Osteocyte (in vitro differentiated cells): ENCODE data around the gene XRCC1. TPM values are rescaled to one million over a fixed set of nuclear protein-coding genes. Genes with fewer than 3 reads are reported as not detected.

Experiments
- DNase-seq: peaks from one replicate; pipeline ENCODE4 v3.0.0; 2021; ENCODE audit warnings: mixed read lengths; ENCODE audit not compliant: unreplicated experiment; ENCODE audit errors: extremely low spot score
- H3K27ac Mint-ChIP-seq: one replicate; pipeline ENCODE4 v1.8.0; 2021; ENCODE audit warnings: mild to moderate bottlenecking, mixed read lengths; ENCODE audit not compliant: unreplicated experiment
- H3K27me3 Mint-ChIP-seq: one replicate; pipeline ENCODE4 v1.8.0; 2021; ENCODE audit warnings: mixed read lengths; ENCODE audit not compliant: unreplicated experiment
- H3K36me3 Mint-ChIP-seq: one replicate; pipeline ENCODE4 v1.8.0; 2021; ENCODE audit warnings: mixed read lengths; ENCODE audit not compliant: unreplicated experiment
- H3K4me1 Mint-ChIP-seq: one replicate; pipeline ENCODE4 v1.8.0; 2021; ENCODE audit warnings: mixed read lengths; ENCODE audit not compliant: unreplicated experiment
- H3K4me3 Mint-ChIP-seq: one replicate; pipeline ENCODE4 v1.8.0; 2021; ENCODE audit warnings: mild to moderate bottlenecking, moderate library complexity, mixed read lengths; ENCODE audit not compliant: unreplicated experiment
- H3K9me3 Mint-ChIP-seq: one replicate; pipeline ENCODE4 v1.8.0; 2021; ENCODE audit warnings: mixed read lengths; ENCODE audit not compliant: unreplicated experiment
- total RNA-seq: library from RNA; stranded (reverse); gene quantifications from 2 replicates; pipeline ENCODE4 v1.2.1, GENCODE V29; 2021
- TF ChIP-seq, protein P1 (sequence below): fragments of 200-600 bp; sonication (generic); IDR thresholded peaks from 2 replicates; pipeline ENCODE4 v1.5.0; 2021; ENCODE audit warnings: antibody characterized with exemption, mild to moderate bottlenecking, moderate library complexity

Gene XRCC1
- total RNA-seq, 1 donor from 2014 or later = 43.2 TPM

DNA sequence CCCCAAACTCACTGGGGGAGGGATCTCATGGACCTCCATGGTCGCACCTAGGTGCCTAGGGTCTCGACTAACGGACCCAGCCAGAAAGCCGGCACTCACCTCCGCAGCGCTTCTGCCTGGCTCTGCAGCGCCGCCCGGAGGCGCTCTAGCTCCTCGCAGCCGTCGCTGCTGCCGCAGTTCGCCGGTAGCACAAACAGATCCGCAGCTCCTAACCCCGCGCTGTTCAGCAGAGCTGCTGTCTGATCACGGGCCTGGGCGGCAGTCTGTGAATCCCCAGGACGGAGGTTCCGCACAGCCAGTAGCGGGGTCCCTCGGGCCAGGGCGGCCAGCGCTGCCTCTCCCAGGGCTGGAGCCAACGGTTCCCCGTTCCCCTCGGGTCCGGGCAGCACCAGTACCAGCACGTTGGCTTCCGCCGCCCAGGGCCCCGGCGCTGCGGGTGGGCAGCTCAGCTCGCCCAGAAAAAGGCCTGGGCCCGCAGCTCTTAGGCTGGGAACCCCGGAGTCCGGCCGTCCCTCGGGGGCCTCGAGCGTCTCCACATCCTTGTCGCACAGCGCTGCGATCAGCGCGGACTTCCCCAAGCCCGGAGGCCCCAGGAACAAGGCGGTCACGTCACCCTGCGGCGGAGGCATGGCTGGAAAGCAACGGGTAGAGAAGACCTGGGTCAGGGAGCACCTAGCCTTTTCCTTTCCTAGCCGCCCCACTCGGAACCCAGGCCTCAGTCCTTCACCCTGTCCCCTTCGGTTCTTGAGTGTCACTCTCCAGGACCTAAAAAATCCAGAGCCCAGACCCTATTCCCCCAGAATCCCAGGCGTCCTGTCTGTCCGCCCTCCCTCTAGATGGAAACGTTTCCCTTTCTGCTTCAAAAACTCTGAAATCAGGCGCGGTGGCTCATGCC lies 19.6 kb upstream of the XRCC1 start:
- TF ChIP-seq, protein P1, sequence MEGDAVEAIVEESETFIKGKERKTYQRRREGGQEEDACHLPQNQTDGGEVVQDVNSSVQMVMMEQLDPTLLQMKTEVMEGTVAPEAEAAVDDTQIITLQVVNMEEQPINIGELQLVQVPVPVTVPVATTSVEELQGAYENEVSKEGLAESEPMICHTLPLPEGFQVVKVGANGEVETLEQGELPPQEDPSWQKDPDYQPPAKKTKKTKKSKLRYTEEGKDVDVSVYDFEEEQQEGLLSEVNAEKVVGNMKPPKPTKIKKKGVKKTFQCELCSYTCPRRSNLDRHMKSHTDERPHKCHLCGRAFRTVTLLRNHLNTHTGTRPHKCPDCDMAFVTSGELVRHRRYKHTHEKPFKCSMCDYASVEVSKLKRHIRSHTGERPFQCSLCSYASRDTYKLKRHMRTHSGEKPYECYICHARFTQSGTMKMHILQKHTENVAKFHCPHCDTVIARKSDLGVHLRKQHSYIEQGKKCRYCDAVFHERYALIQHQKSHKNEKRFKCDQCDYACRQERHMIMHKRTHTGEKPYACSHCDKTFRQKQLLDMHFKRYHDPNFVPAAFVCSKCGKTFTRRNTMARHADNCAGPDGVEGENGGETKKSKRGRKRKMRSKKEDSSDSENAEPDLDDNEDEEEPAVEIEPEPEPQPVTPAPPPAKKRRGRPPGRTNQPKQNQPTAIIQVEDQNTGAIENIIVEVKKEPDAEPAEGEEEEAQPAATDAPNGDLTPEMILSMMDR = peak; percentile 87
- Mint-ChIP-seq H3K27ac (peak overlapping the region; percentile 99), H3K4me1 (peaks cover 32% of the 10 kb centered on the region), H3K36me3 (peaks cover 21% of the 10 kb centered on the region), H3K4me3 (peak overlapping the region; percentile 98), H3K27me3 (no peaks in the 10 kb centered on the region), H3K9me3 (no peaks in the 10 kb centered on the region)
- DNase-seq = no peak

DNA sequence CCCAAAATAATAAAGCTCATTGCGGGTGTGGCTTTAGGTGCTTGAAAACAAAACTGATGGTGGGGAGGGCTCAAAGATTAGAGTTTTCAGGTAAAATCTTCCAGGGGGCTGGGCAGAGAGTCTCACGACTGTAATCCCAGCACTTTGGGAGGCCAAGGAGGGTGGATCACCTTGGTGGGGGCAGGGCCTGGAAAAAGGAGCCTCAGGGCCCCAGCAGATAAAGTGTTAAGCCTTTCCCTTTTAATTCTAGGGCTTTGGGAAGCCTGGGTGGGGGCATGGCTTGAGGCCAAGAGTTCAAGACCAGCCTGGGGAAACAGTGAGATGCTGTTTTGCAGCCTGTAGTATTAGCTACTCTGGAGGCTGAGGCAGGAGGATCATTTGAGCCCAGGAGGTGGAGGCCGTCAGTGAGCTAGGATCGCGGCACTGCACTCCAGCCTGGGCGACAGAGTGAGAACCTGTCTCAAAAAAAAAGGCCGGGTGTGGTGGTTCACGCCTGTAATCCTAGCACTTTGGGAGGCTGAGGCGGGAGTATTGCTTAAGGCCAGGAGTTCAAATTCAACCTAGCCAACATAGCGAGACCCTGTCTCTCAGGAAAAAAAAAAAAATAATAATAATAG lies 18.9 kb upstream of the XRCC1 start:
- Mint-ChIP-seq H3K9me3 (no peaks in the 10 kb centered on the region), H3K27ac (peak overlapping the region; percentile 99), H3K4me1 (peaks cover 32% of the 10 kb centered on the region), H3K27me3 (no peaks in the 10 kb centered on the region), H3K4me3 (peak overlapping the region; percentile 98), H3K36me3 (peaks cover 20% of the 10 kb centered on the region)
- TF ChIP-seq, protein P1 = no peak
- DNase-seq = no peak

DNA sequence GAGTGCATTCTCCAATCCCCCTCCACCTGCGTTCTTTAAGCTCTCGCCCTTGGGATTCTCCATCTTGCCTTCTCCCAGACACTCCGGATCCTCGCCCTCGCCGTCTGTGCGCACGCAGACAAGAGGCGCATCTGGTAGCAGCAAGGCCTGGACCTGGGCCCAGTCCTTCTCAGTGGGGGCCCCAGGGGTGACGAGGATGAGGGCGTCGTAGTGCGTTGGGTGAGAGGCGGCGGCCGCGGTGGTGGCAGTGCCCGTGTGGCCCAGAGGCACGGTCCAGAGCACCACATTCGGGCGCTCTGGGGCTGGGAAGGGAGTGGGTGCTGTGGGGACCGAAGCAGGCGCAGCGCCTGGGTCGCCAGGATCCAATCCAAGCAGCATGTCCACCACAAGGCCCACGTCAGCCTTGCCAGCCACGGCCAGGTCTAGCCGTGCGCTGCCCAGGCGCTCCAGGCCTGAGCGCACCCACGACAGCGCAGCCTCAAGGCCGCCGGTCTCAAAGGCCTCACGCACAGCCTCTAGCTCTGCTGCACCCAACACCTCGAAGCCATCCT lies 17.5 kb upstream of the XRCC1 start:
- Mint-ChIP-seq H3K4me1 (peaks cover 31% of the 10 kb centered on the region), H3K27me3 (no peaks in the 10 kb centered on the region), H3K36me3 (peaks cover 22% of the 10 kb centered on the region), H3K27ac (no peak overlapping the region), H3K9me3 (no peaks in the 10 kb centered on the region), H3K4me3 (peak overlapping the region; percentile 98)
- TF ChIP-seq, protein P1 = no peak
- no peak for DNase-seq

DNA sequence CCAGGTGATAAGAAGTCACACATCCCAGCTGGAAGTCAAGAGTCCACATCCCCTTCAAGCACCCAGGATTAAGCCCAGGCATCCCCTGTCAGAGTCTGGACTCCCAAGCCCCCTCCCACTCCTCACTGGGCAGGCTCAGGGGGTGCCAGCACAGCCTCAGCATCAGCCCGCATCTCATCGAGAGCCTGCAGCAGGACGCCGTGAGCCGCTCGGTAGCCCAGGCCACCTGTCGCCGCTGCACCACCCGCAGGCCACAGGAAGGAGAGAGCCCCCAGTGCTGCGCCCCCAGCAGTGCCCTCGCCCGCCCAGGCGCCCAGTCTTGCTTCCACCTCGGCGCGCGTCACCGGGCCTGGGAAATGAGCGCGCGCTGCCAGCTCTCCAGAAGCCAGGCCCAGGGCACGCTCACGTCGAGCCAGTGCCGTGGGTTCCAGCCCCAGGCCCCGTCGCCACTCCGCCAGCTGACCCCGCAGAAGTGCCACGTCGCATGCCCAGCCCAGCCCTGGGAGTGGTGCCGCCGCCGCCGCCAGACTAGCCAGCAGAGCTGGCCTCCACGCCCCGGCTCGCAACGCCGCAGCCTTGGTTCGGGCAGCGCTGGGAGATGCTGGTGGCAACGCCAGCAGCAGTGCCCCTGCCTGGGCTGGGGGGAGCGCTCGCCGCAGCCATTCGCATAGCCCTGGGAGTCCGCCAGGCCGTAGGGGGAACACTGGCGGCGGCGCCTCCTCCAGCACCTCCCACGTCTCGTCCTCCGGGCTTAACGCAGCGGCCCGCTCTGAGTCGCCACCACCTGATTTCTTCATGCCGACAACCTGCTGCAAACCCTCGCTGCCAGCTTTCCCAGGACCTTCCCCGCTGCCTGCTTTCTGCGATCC lies 16.8 kb upstream of the XRCC1 start:
- TF ChIP-seq, protein P1 = no peak
- H3K36me3 Mint-ChIP-seq = peaks cover 22% of the 10 kb centered on the region
- no peaks in the 10 kb centered on the region for H3K27me3 Mint-ChIP-seq
- no peak for DNase-seq
- no peak overlapping the region for H3K27ac Mint-ChIP-seq
- no peak overlapping the region for H3K4me3 Mint-ChIP-seq
- peaks cover 23% of the 10 kb centered on the region for H3K4me1 Mint-ChIP-seq
- H3K9me3 Mint-ChIP-seq = no peaks in the 10 kb centered on the region
